ENCODE results near the gene NDUFA13.

DNA sequence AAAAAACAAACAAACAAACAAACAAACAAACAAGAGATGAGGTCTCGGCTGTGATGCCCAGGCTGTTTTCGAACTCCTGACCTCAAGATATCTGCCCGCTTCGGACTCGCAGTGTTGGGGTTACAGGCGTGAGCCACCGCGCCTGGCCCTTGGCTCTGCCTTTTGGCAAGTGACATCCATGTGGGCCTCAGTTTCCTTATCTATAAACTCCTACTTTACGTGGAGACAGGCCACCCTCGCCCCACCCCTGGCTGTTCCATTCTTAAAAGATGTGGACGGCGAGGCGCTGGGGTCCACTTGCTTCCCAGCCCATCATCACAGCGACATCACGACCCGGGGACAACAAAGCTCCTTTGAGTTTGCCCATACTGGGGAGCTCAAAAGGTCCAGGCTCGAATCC lies 2.3 kb upstream of the NDUFA13 start:
- TF ChIP-seq, protein P1, sequence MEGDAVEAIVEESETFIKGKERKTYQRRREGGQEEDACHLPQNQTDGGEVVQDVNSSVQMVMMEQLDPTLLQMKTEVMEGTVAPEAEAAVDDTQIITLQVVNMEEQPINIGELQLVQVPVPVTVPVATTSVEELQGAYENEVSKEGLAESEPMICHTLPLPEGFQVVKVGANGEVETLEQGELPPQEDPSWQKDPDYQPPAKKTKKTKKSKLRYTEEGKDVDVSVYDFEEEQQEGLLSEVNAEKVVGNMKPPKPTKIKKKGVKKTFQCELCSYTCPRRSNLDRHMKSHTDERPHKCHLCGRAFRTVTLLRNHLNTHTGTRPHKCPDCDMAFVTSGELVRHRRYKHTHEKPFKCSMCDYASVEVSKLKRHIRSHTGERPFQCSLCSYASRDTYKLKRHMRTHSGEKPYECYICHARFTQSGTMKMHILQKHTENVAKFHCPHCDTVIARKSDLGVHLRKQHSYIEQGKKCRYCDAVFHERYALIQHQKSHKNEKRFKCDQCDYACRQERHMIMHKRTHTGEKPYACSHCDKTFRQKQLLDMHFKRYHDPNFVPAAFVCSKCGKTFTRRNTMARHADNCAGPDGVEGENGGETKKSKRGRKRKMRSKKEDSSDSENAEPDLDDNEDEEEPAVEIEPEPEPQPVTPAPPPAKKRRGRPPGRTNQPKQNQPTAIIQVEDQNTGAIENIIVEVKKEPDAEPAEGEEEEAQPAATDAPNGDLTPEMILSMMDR (IDR thresholded peaks at IDR 0.05; ENCODE audit: insufficient read depth, low read length, poor library complexity, severe bottlenecking), result no peak
- TF ChIP-seq EZH2phosphoT487 (conservative IDR thresholded peaks at IDR 0.05; ENCODE audit: low read length), result no peak
